ENCODE measurements around the gene SUMO2.
"Not testable (repeated sequence)": the region's sequence is repeated elsewhere in the genome, so short reads cannot be mapped to it uniquely, and the experiment has no call there.

Gene SUMO2

GRCh38 chr17:75131278-75132017, 51.3 kb downstream of the SUMO2 start, which contains the start of gene NT5C:
Gene NT5C, minus strand, starts transcription at chr17:75131742. Its CDS starts 35 bp downstream, at chr17:75131707.
- TF ChIP-seq, protein P1, sequence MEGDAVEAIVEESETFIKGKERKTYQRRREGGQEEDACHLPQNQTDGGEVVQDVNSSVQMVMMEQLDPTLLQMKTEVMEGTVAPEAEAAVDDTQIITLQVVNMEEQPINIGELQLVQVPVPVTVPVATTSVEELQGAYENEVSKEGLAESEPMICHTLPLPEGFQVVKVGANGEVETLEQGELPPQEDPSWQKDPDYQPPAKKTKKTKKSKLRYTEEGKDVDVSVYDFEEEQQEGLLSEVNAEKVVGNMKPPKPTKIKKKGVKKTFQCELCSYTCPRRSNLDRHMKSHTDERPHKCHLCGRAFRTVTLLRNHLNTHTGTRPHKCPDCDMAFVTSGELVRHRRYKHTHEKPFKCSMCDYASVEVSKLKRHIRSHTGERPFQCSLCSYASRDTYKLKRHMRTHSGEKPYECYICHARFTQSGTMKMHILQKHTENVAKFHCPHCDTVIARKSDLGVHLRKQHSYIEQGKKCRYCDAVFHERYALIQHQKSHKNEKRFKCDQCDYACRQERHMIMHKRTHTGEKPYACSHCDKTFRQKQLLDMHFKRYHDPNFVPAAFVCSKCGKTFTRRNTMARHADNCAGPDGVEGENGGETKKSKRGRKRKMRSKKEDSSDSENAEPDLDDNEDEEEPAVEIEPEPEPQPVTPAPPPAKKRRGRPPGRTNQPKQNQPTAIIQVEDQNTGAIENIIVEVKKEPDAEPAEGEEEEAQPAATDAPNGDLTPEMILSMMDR (IDR thresholded peaks at IDR 0.05; ENCODE audit: low read depth, low read length), result peak; percentile 74
- peak within 1 kb of the TSS; percentile 75 for H3K4me3 ChIP-seq (ENCODE audit: low read depth, low read length)

GRCh38 chr17:75130632-75131277, 52.0 kb downstream of the SUMO2 start:
- peak overlapping the region; percentile 75 for H3K4me3 ChIP-seq (ENCODE audit: low read depth, low read length)
- TF ChIP-seq, protein P1 (IDR thresholded peaks at IDR 0.05; ENCODE audit: low read depth, low read length), result peak; percentile 49; the same call in 1 of the 2 replicates

DNA sequence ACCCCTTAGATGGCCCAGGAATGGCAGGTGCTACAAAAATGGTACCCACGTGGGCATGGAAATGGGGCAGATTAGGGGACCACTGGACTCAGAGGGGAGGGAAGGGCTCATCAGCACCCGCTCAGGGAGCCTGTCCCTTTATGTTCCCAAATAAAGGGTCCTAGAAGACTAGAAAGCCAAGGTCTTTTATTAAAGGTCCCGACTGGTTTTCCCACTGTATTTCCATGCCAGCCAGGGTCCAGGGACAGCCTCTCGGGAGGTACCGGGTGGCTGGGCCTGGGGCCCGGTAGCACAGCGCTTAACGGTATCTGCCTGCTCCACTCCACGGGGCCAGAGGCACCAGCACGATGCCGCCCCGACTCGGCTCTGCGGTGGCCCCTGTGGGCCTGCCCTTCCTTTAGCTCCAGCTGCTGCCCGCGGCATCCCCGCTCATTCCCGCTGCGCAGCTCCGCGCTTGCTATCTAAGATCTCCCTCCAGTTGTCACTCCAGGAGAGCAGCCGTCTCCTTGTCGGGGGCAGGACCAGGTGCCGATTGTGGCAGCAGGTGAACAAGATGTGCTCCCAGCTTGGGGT, 52.6 kb downstream of the SUMO2 start:
- H3K4me3 ChIP-seq (ENCODE audit: low read depth, low read length), result peak overlapping the region; percentile 75

GRCh38 chr17:75129576-75129975, 53.2 kb downstream of the SUMO2 start:
- H3K4me3 ChIP-seq (ENCODE audit: low read depth, low read length), result no peak overlapping the region
- TF ChIP-seq, protein P1 (IDR thresholded peaks at IDR 0.05; ENCODE audit: low read depth, low read length), result no peak

More for the DNA sequence above, 52.6 kb downstream of the SUMO2 start:
- TF ChIP-seq, protein P1 (IDR thresholded peaks at IDR 0.05; ENCODE audit: low read depth, low read length), result no peak

- no peak overlapping the region for H3K4me3 ChIP-seq (ENCODE audit: low read depth, low read length)
- TF ChIP-seq, protein P1 (IDR thresholded peaks at IDR 0.05; ENCODE audit: low read depth, low read length), result no peak
Observed at GRCh38 chr17:75128694-75129505, 53.9 kb downstream of the SUMO2 start.

DNA sequence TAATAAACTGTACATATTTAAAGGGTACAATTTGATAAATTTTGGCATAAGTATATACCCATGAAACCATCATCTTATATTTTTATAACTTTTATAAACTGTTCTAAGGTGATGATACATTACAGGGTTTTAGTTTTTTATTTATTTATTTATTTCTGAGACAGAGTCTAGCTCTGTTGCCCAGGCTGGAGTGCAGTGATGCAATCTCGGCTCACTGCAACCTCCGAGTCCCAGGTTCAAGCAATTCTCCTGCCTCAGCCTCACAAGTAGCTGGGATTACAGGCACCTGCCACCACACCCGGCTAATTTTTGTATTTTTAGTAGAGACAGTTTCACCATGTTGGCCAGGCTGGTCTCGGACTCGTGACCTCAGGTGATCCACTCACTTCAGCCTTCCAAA, 54.8 kb downstream of the SUMO2 start:
- H3K4me3 ChIP-seq (ENCODE audit: low read depth, low read length), result not testable (repeated sequence)

DNA sequence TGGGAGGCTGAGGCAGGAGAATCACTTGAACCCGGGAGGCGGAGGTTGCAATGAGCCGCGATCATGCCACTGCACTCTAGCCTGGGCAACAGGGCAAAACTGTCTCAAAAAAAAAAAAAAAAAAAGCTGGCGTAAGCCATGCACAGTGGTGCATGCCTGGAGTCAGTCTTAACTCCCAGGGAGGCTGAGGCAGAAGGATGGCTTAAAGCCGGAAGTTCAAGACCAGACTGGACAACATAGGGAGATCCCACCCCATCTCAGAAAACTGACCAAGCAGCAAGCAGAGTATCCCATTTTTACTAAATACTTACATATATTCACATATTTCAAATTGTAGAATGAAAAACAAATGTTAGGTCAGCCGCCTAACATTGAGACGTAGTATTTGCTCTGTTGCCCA, 55.8 kb downstream of the SUMO2 start:
- TF ChIP-seq, protein P1 (IDR thresholded peaks at IDR 0.05; ENCODE audit: low read depth, low read length), result no peak
- no peak overlapping the region for H3K4me3 ChIP-seq (ENCODE audit: low read depth, low read length)
